DMS153 (cell line): ENCODE results near the gene TNFSF13.
"Not testable (repeated sequence)": the region's sequence is repeated elsewhere in the genome, so short reads cannot be mapped to it uniquely, and the experiment has no call there.

Experiments used
- DNase-seq: peaks from one replicate; lab custom pipeline; 2025; lab: John Stamatoyannopoulos, UW

TNFSF13 gene

GRCh38 chr17:7591596-7591995 is 33.0 kb downstream of the TNFSF13 start:
- DNase-seq: no peak

DNA sequence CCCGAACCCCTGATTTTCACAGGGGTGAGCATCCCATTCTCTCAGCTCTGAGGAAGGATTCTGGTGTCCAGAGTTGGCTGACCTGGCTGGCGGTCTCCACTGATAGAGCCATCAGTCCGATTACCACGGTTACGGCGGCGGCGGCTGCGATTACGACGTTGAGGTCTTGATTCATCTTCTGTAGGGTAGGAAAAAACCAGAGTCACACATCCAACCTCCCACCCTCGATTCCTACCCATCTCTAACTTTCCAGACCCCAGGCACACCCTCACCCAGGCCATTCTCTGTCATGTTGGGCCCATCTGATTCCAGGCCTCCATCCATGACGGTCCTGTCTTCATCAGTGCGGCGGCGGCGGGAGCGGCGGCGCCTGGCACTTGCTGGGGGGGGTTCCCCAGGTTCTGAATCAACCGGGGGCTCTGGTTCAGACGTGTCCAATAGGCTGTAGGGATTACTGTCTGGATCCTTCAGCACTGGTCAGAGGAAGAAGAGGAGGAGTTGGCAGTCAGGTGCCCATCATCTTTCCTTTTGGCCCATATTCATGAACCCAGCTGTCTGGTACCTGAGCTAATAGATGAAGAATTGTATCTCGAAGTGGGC is 34.0 kb downstream of the TNFSF13 start:
- DNase-seq: no peak

GRCh38 chr17:7593296-7593695 is 34.7 kb downstream of the TNFSF13 start:
- DNase-seq: no peak

DNA sequence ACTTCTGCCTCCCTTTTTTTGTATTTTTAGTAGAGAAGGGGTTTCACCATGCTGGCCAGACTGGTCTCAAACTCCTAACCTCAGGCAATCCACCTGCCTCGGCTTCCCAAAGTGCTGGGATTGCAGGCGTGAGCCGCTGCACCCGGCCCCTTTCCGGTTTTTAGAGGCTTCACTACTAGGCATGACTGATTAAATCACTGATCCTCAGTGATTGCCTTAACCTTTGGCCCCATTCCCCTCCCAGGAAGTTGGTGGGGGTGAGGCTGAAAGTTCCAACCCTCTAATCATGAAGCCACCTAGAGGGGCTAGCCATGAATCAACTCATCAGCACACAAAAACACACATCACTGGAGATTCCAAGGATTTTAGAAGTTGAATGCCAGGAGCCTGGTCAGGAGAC is 39.0 kb downstream of the TNFSF13 start:
- not testable (repeated sequence) for DNase-seq

DNA sequence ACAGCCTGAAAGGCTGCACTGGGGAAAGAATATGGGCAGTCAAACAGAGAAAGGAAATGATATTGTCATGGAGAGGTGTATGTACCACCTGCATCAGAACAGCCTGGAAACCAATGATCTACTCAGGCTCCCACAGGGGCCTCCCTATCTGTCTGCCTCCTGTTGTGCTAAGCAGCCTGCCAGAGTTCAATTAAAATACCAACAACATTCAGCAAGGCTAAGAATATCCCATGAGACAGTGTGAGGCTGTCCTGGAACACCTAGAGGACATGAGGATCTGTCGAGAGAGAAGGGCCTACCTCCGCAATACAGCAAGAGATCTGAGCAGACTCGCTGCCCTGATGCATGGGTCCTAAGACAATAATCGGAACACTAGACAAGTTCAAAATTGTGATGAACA is 47.7 kb downstream of the TNFSF13 start:
- no peak for DNase-seq

DNA sequence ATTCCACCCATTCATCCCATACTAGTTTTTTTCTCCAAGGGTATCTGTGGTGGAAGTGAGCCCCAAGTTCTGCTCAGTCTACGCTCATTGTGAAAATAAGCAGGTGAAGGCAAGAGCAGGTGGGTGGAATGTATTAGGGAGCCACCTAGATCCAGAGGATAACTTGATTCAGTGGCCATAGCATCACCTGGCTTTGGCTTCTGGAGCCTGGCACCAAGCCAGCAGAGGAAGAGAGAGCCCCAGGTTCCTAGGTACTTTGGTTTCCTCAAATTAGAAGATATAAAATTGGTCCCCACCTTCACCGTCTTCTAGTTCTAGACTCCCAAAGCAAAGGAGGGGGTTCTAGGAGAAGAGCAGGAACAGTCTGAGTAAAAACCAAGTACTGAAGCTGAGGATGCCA is 52.1 kb downstream of the TNFSF13 start:
- no peak for DNase-seq
